ENCODE data around the gene TSPO.

GRCh38 chr22:43207849-43208702 lies 56.7 kb downstream of the TSPO start:
- TF ChIP-seq MYBL2 (IDR thresholded peaks at IDR 0.05; ENCODE audit: low read depth) (no peak), MYBL2 (CRISPR knock-in tag; IDR thresholded peaks at IDR 0.05; ENCODE audit: borderline replicate concordance) (no peak), MXI1 (IDR thresholded peaks at IDR 0.05; ENCODE audit: low read depth, low read length) (no peak), TOE1 (IDR thresholded peaks at IDR 0.05; ENCODE audit: borderline replicate concordance) (no peak), TOE1 (CRISPR knock-in tag; IDR thresholded peaks at IDR 0.05; ENCODE audit: borderline replicate concordance, low read depth) (no peak), ZNF431 (CRISPR knock-in tag; IDR thresholded peaks at IDR 0.05) (no peak), EP300 (IDR thresholded peaks at IDR 0.05; ENCODE audit: low read length) (no peak)
- TF ChIP-seq, protein P1, sequence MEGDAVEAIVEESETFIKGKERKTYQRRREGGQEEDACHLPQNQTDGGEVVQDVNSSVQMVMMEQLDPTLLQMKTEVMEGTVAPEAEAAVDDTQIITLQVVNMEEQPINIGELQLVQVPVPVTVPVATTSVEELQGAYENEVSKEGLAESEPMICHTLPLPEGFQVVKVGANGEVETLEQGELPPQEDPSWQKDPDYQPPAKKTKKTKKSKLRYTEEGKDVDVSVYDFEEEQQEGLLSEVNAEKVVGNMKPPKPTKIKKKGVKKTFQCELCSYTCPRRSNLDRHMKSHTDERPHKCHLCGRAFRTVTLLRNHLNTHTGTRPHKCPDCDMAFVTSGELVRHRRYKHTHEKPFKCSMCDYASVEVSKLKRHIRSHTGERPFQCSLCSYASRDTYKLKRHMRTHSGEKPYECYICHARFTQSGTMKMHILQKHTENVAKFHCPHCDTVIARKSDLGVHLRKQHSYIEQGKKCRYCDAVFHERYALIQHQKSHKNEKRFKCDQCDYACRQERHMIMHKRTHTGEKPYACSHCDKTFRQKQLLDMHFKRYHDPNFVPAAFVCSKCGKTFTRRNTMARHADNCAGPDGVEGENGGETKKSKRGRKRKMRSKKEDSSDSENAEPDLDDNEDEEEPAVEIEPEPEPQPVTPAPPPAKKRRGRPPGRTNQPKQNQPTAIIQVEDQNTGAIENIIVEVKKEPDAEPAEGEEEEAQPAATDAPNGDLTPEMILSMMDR (IDR thresholded peaks at IDR 0.05 in 2 of 3, conservative IDR thresholded peaks at IDR 0.05 in 1 of 3; ENCODE audit: insufficient read depth in 2 of 3, low read depth in 1 of 3, low read length in 3 of 3) = no peak
